ENCODE measurements around the gene PHF2. TPM values are rescaled to one million over a fixed set of nuclear protein-coding genes. Genes with fewer than 3 reads are reported as not detected.

Gene PHF2
- total and polyA plus RNA-seq, 2 of the 4 experiments (the other 2 are of a cell fraction) = 5.9 to 9.5 TPM

DNA sequence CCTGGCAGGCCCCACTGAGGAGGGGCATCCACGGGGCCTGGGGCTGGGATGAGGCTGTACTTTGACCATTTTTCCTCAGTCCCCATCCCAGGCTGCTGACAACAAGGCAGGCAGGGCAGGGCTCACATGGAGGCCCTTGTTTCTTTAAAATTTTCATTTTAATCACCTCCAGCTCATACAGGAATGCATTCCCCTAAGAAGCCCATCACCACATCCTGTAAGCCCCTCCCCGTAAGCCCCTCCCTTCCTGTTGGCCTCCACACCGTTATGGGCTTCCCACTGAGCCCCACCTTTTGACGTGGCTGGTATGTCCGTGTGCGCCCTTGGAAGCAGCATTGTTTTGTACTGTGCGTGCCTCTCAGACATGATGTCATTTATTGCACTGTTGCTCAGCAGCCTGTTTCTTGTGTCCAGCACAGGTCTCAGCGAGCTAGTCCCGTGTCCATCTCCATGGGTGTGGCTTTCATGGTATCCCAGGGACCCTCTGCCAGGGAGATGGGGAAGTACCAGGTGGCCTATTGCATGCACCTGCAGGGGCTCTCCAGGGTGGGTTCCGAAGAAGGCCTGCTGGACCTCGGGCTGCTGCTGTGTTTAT, 22.4 kb downstream of the PHF2 start:
- TF ChIP-seq MAZ (IDR thresholded peaks at IDR 0.05; ENCODE audit: borderline replicate concordance, low read depth, low read length) (no peak), POLR2A (IDR thresholded peaks at IDR 0.05; ENCODE audit: low read depth, low read length) (no peak), CEBPB (IDR thresholded peaks at IDR 0.05; ENCODE audit: low read depth, low read length) (no peak), RCOR1 (IDR thresholded peaks at IDR 0.05; ENCODE audit: insufficient replicate concordance, low read length) (no peak), BHLHE40 (IDR thresholded peaks at IDR 0.05; ENCODE audit: low read depth, low read length) (no peak), FOS (IDR thresholded peaks at IDR 0.05; ENCODE audit: low read depth, low read length) (no peak), CHD1 (IDR thresholded peaks at IDR 0.05; ENCODE audit: low read depth, low read length) (no peak), ELK1 (IDR thresholded peaks at IDR 0.05; ENCODE audit: borderline replicate concordance, low read depth, low read length) (no peak), MAFK (IDR thresholded peaks at IDR 0.05; ENCODE audit: low read depth, low read length) (no peak), MXI1 (IDR thresholded peaks at IDR 0.05; ENCODE audit: borderline replicate concordance, low read depth, low read length) (no peak)
- TF ChIP-seq, protein P1, sequence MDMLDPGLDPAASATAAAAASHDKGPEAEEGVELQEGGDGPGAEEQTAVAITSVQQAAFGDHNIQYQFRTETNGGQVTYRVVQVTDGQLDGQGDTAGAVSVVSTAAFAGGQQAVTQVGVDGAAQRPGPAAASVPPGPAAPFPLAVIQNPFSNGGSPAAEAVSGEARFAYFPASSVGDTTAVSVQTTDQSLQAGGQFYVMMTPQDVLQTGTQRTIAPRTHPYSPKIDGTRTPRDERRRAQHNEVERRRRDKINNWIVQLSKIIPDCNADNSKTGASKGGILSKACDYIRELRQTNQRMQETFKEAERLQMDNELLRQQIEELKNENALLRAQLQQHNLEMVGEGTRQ (IDR thresholded peaks at IDR 0.05; ENCODE audit: low read depth, low read length) = no peak
- Histone ChIP-seq H3K56ac (ENCODE audit: extremely low read depth, insufficient read depth, low read length) (no peak overlapping the region), H2BK5ac (ENCODE audit: low read depth, low read length, poor library complexity, severe bottlenecking) (no peak overlapping the region), H2AFZ (replicated peaks; ENCODE audit: low read length, poor library complexity) (no peak overlapping the region), H4K20me1 (ENCODE audit: insufficient read depth, low read length) (peaks cover 71% of the 10 kb centered on the region), H3K4me1 (ENCODE audit: control insufficient read depth, insufficient read depth, low read length) (no peaks in the 10 kb centered on the region), H4K91ac (ENCODE audit: insufficient read depth, low read depth, low read length) (no peak overlapping the region), H3K9me3 (ENCODE audit: control insufficient read depth, insufficient read depth, low read length) (no peaks in the 10 kb centered on the region), H3K4ac (ENCODE audit: low read depth, low read length) (no peak overlapping the region), H3K27ac (ENCODE audit: insufficient read depth, low read length) (no peak overlapping the region), H3K36me3 (ENCODE audit: control insufficient read depth, insufficient read depth, low read length) (no peaks in the 10 kb centered on the region), H3K18ac (ENCODE audit: low read depth, low read length) (no peak overlapping the region), H3K9me1 (ENCODE audit: insufficient read depth, low read length) (peaks cover 31% of the 10 kb centered on the region), H3K27me3 (ENCODE audit: control insufficient read depth, insufficient read depth, low read length) (no peaks in the 10 kb centered on the region), H2BK15ac (ENCODE audit: low read depth, low read length) (no peak overlapping the region), H3K4me2 (ENCODE audit: low read depth, low read length) (no peak overlapping the region), H3K9ac (ENCODE audit: low read depth, low read length) (no peak overlapping the region), H2BK20ac (ENCODE audit: low read depth, low read length) (no peak overlapping the region), H3K4me3 (ENCODE audit: insufficient read depth, low read depth, low read length) (no peak overlapping the region), H4K8ac (ENCODE audit: low read depth in 2 of 2, low read length in 2 of 2) (no peak overlapping the region), H3K79me1 (ENCODE audit: low read depth in 1 of 2, low read length in 2 of 2) (peaks cover 50 to 87% of the 10 kb centered on the region in 2 experiments), H3K14ac (replicated peaks; ENCODE audit: low read depth, low read length) (no peak overlapping the region), H2AK9ac (replicated peaks; ENCODE audit: low read depth, low read length, poor library complexity) (no peak overlapping the region), H2BK120ac (ENCODE audit: low read depth, low read length) (no peak overlapping the region), H2AK5ac (ENCODE audit: low read depth, low read length) (no peak overlapping the region), H3K23ac (ENCODE audit: low read depth, low read length) (no peak overlapping the region), H4K5ac (ENCODE audit: low read depth, low read length) (no peak overlapping the region)
- no peak for ATAC-seq (ENCODE audit: low read depth)
- WGBS, 2 experiments (ENCODE audit: extremely low coverage in 2 of 2, insufficient read length in 1 of 2) = 57% methylated on average over 8 of the region's 11 CpGs; no CpG with 5 or more reads in 1 of the 2 experiments
- BruUV-seq (replicated peaks) = no TSS peak
- DNase-seq = no peak
- ChIA-PET POLR2A (ENCODE audit: unreplicated experiment) (no interaction called here), CTCF (no interaction called here)
- in situ Hi-C loops (cut with MboI; ENCODE audit: low sequenced_read_pairs) = no loop called here
- dilution Hi-C loops (cut with HindIII; ENCODE audit: low sequenced_read_pairs, unreplicated experiment) = no loop called here
- intact Hi-C loops (cut with micrococcal nuclease) = no loop called here
